Measurements from ENCODE around the gene PPIH.
"Not testable (repeated sequence)": the region's sequence is repeated elsewhere in the genome, so short reads cannot be mapped to it uniquely, and the experiment has no call there.

DNA sequence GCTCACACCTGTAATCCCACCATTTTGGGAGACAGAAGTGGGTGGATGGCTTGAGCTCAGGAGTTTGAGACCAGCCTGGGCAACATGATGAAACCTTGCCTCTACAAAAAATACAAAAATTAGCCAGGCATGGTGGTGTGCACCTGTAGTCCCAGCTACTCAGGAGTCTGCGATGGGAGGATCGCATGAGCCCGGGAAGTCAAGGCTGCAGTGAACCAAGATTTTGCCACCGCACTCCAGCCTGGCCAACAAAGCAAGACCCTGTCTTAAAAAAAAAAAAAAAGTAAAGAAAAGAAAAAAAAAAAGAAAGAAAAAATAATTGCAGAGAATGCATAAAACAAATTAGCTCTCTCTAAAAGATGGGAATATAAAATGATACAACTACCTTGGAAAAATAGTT lies 67.6 kb downstream of the PPIH start:
- TF ChIP-seq, protein P1, sequence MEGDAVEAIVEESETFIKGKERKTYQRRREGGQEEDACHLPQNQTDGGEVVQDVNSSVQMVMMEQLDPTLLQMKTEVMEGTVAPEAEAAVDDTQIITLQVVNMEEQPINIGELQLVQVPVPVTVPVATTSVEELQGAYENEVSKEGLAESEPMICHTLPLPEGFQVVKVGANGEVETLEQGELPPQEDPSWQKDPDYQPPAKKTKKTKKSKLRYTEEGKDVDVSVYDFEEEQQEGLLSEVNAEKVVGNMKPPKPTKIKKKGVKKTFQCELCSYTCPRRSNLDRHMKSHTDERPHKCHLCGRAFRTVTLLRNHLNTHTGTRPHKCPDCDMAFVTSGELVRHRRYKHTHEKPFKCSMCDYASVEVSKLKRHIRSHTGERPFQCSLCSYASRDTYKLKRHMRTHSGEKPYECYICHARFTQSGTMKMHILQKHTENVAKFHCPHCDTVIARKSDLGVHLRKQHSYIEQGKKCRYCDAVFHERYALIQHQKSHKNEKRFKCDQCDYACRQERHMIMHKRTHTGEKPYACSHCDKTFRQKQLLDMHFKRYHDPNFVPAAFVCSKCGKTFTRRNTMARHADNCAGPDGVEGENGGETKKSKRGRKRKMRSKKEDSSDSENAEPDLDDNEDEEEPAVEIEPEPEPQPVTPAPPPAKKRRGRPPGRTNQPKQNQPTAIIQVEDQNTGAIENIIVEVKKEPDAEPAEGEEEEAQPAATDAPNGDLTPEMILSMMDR (IDR thresholded peaks at IDR 0.05; ENCODE audit: insufficient read depth, low read depth, low read length): not testable (repeated sequence)
- TF ChIP-seq EZH2 (IDR thresholded peaks at IDR 0.05; ENCODE audit: insufficient read depth, low read length): not testable (repeated sequence)
